Stimulated activated CD4-positive, alpha-beta T cell treated with anti-CD3 and anti-CD28 coated beads, Interleukin-2, amount 100 ng/mL, for 24 hours (primary cell): Measurements from ENCODE around the gene ACTR8.

Source experiments
- DNase-seq, 2 donors: peaks; one replicate each; pipeline ENCODE4 v3.0.0-alpha.2; 2020

ACTR8 gene

DNA sequence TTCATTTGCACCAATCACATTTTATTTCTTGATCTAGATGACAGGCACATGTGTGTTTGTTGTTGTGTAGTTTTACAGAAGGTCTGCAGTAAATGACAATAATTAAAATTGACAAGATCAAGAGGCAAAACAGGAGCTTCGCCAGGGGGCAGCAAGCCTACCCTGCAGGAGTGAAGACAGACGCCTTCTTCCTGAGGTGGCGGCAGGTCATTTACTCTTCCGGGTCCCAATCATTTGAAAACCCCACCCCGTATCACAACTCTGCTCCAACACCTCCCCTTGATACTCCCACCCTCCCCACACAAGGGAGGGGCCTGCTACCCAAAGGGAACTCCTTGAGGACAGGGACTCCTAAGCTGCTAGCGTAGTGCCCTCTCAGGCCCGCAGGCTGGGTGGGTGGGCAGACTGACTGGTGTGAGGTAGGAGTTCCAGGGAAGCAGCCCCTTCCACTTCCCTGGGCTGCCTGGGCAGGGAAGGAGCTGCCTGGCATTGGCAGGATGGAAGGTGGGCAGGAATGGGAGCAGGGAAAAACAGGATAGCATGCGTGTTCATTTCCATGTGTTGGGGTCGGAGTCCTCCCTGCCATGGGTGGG, 48.8 kb downstream of the ACTR8 start:
- DNase-seq: no peak

GRCh38 chr3:53830944-53831343, 51.0 kb downstream of the ACTR8 start:
- no peak for DNase-seq

- DNase-seq: no peak
These were observed 52.3 kb downstream of the ACTR8 start for GRCh38 chr3:53829605-53830004.

- DNase-seq: no peak
These were observed 53.4 kb downstream of the ACTR8 start for GRCh38 chr3:53828581-53828980.

DNA sequence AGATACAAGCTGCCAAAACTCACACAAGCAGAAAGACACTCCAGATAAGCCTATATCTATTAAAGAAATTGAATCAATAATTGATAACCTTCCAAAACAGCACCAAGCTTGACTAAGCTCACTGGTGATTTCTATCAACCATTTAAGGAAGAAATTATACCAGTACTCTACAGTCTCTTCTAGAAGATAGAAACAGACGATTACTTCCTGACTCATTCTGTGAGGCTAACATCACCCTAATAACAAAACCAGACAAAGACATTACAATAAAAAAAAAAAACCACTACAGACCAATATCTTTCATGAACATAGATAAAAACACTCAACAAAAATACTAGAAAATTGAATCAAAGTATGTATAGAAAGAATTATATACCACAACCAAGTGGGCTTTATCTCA, 55.9 kb downstream of the ACTR8 start:
- DNase-seq: no peak

DNA sequence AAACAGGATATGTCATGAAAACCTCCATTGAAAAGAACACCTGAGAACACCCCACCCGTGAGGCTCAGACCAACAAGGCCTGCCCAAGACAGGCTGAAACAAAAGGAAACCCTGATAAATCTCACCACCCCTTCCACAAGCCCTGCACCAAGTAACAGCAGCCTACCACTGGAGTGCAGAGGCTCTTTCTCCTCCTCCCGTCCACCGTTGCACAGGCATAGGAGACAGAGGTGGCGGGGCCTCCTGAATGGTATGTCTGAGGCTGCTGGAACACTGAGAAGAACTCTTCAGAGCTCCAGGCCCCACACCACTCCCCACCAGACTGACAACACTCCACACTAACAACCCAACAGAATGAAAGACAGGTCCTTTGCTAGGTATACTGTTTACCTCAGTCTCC, 57.2 kb downstream of the ACTR8 start:
- no peak for DNase-seq

- no peak for DNase-seq
These were observed 57.8 kb downstream of the ACTR8 start for GRCh38 chr3:53823956-53824657.

GRCh38 chr3:53823026-53823955, 58.7 kb downstream of the ACTR8 start:
- no peak for DNase-seq

DNA sequence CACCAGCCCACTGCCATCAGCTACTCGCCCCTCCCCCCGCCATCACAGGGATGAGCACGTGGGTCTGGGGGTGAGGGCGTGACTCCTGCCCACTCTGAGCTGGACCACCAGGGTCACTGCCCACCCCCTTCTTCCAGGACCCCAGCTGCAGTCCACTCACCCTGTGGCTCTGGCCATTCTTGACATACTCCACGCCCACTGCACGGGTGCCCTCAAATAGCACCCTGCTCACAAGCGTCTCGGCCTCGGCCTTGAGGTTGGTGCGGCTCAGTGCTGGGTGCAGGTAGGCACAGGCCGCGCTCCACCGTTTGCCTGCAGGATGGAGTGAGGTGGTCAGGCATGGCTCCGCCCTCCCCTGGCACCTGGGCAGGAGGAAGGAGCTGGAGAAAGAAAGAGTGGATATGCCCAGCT, 59.6 kb downstream of the ACTR8 start:
- DNase-seq: no peak

DNA sequence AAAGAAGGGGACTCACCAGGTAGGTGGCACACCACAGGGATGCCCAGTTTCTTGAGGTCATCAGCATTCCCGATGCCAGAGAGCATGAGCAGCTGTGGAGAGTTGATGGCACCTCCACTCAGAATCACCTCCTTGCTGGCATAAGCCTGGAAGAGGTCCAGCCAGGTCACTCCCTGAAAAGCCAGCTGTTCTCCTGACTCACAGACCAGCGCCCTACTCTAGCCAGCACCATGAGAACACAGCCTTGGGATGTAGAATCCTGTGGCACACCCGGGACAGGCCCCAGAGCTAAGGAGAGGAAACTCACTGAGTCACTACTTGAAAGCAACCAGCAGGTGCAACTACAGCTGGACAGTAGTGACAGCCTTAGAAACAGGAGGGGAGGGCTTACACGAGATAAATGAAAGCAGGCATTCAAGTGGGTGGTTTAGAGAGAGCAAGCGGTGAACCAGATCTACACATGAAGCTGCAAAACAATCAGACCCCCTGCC, 60.3 kb downstream of the ACTR8 start:
- no peak for DNase-seq

DNA sequence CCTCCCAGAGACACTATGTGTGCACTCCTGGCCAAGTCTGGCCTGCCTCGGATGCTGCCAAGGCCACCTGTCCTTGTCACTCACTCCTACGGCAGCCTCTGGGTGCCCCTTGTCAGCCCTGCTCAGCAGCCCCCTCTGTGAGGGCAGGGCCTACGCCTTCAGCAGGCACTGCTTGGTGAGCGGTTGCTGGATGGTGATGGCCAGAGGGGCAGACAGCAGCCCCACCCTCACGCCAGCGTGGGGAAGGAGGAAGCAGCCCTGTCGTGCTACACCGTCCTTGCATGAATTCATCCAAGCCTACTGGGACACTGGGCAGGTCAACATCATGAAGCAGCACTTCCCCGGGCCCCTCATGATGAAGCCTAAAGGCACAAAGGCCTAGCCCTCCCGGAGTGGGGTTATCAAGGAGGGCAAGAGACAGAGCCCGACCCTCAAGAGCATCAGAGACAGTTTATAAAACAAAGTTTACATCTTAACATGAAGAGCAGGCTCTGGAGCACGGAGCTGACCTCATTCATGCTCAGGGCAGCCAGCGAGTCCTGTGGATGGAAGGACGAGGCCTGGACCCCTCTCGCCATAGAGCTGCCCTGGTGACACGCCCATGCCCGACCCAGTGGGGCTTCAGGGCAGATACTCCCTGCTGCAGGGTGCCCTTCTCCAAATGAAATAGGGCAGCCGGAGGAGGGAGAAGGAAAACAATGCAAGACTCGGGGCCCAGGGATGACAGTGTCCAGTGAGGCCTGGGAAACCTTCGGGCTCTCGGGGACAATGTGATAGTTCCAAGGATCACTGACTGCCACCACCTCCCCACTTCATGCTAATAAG, 61.0 kb downstream of the ACTR8 start:
- DNase-seq: no peak

- no peak for DNase-seq
These were observed 61.9 kb downstream of the ACTR8 start for GRCh38 chr3:53820084-53820483.

- no peak for DNase-seq
These were observed 62.6 kb downstream of the ACTR8 start for GRCh38 chr3:53819163-53819868.

GRCh38 chr3:53818221-53819162, 63.5 kb downstream of the ACTR8 start:
- no peak for DNase-seq

- DNase-seq: no peak
These were observed 64.1 kb downstream of the ACTR8 start for GRCh38 chr3:53817809-53818208.

DNA sequence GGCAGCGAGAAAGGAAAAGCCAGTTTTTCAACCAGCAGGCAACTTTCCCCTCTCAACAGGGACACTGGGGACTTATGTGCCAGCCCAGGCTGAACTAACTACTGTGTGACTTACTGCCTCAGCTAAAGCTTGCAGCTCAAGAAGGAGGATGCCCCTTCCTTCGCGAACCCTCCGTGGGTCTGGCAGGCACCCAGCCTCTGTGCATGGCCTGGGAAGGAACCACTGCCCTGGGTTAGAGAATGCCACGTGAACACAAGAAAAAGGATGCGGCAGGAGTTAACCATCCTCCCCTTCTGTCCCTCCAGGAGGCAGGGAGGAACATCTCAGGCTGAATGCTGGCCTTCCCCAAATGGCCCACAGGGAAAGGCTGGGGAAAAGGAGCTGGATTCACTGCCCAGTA, 64.7 kb downstream of the ACTR8 start:
- no peak for DNase-seq
